Lower lobe of right lung (tissue), 2 donors: ENCODE measurements around the gene NAA25. TPM values are rescaled to one million over a fixed set of nuclear protein-coding genes. Genes with fewer than 3 reads are reported as not detected.
A peak's percentile ranks its signal among the peaks of the same experiment; 100 is the strongest.

Source experiments
- ATAC-seq, 2 donors: fragments of 200-7000 bp; cut with Tn5 transposase; one replicate each; pipeline ENCODE4 v1.9.1; 2020 to 2022; ENCODE audit warnings: mild to moderate bottlenecking in 2 of 2, moderate library complexity in 2 of 2
- DNase-seq: peaks from one replicate; pipeline ENCODE4 v3.0.0-alpha.2; 2020
- H3K27ac ChIP-seq: fragments of 200-600 bp; one replicate; pipeline ENCODE4 v1.8.0; 2022
- H3K27me3 ChIP-seq: fragments of 200-600 bp; one replicate; pipeline ENCODE4 v1.8.0; 2022; ENCODE audit warnings: low read depth
- H3K36me3 ChIP-seq: fragments of 200-600 bp; one replicate; pipeline ENCODE4 v1.8.0; 2022; ENCODE audit warnings: mild to moderate bottlenecking
- H3K4me1 ChIP-seq: fragments of 200-600 bp; one replicate; pipeline ENCODE4 v1.8.0; 2022
- H3K4me3 ChIP-seq: fragments of 200-600 bp; one replicate; pipeline ENCODE4 v1.8.0; 2022; ENCODE audit warnings: mild to moderate bottlenecking
- H3K9me3 ChIP-seq: fragments of 200-600 bp; one replicate; pipeline ENCODE4 v1.8.0; 2022
- intact Hi-C: fragments of 100-400 bp; cut with DNase I; formaldehyde crosslinking; loops from one replicate; pipeline ENCODE4 v1.11.0; 2022
- total RNA-seq: library from RNA; stranded (reverse); fragmentation: NEBNext Ultra II Directional; extraction: Animal tissue kit (Norgen Biotek cat#: 25700); gene quantifications from one replicate; pipeline ENCODE4 v1.2.1, GENCODE V29; 2021
- TF ChIP-seq, protein P1 (sequence below): fragments of 200-600 bp; IDR thresholded peaks from one replicate; pipeline ENCODE4 v1.8.0; 2022; ENCODE audit warnings: antibody characterized with exemption, mild to moderate bottlenecking
- donor health status: DM: no; HTN: yes; CAD: no; lungs with severe emphysema.

The NAA25 gene
- total RNA-seq, 1 donor from 2014 or later: 24.7 TPM

DNA sequence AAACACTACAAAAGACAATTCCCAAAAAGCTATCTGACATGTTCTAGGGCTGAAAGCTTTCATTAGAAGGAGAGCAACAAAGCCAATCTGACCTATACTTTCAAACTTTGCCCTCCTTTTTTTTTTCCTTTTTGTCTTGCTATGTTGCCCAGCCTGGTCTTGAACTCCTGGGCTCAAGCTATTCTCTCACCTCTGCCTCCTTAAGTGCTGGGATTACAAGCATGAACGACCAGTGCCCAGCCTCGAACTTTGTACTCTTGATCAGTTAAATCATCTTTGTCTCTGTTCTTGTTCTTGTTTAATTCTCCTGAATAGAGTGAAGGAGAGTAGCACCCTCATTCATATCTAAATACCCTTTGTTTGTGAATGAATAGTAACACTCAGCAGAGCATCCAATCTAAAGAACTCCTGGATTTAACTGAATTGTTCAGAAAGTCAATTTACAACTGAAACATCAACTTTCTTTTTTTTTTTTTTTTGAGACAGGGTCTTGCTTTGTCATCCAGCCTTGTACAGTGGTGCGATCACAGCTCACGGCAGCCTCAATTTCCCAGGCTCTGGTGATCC lies 73.3 kb downstream of the NAA25 start:
- Histone ChIP-seq H3K4me3 (no peak overlapping the region), H3K4me1 (no peaks in the 10 kb centered on the region), H3K36me3 (peaks cover 92% of the 10 kb centered on the region), H3K27me3 (no peaks in the 10 kb centered on the region), H3K9me3 (no peaks in the 10 kb centered on the region), H3K27ac (no peak overlapping the region)
- intact Hi-C loops: no loop called here
- TF ChIP-seq, protein P1, sequence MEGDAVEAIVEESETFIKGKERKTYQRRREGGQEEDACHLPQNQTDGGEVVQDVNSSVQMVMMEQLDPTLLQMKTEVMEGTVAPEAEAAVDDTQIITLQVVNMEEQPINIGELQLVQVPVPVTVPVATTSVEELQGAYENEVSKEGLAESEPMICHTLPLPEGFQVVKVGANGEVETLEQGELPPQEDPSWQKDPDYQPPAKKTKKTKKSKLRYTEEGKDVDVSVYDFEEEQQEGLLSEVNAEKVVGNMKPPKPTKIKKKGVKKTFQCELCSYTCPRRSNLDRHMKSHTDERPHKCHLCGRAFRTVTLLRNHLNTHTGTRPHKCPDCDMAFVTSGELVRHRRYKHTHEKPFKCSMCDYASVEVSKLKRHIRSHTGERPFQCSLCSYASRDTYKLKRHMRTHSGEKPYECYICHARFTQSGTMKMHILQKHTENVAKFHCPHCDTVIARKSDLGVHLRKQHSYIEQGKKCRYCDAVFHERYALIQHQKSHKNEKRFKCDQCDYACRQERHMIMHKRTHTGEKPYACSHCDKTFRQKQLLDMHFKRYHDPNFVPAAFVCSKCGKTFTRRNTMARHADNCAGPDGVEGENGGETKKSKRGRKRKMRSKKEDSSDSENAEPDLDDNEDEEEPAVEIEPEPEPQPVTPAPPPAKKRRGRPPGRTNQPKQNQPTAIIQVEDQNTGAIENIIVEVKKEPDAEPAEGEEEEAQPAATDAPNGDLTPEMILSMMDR: no peak
- no peak for DNase-seq
- ATAC-seq: no peak

DNA sequence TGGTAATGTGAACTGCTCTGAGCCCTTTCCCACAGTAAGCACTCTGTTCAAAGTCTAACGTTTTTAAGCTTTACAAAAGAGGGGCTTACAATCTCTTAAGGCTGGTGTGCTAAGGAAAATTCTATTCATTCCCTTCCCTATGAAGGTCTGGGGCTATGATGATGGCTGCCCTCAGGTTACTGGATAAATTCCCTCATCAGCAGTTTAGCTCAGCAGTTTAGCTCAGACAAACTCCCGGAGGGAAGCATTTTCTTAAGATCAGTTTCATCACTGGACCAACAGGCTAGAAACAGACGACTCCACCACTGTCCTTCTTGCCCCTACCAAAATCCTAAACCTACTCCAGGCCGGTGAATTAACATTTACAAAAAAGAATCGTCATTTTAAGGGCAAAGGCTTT lies 76.3 kb downstream of the NAA25 start:
- no peaks in the 10 kb centered on the region for H3K4me1 ChIP-seq
- no peaks in the 10 kb centered on the region for H3K27me3 ChIP-seq
- TF ChIP-seq, protein P1: no peak
- no peak for DNase-seq
- peaks cover 87% of the 10 kb centered on the region for H3K36me3 ChIP-seq
- H3K4me3 ChIP-seq: no peak overlapping the region
- ATAC-seq: no peak
- H3K9me3 ChIP-seq: no peaks in the 10 kb centered on the region
- intact Hi-C loops: no loop called here
- no peak overlapping the region for H3K27ac ChIP-seq

DNA sequence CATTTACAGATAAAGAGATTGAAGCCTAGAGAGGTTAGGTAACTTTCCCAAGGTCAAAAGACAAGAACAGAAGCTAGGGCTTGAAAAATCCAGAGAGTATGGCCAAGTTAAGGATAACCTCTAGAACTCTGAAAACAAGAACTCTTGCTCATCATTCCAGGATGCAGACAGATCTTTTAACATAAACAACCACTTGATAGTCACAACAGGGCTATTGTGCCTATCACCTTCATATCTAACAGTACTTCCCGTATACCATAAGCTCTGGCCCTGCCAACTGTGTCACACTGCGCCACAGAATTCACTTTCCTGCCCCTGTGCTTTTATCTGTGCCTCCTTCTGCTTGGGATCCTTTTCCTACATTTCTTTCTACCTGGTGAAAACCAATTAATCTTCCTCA lies 77.1 kb downstream of the NAA25 start:
- TF ChIP-seq, protein P1: no peak
- H3K27ac ChIP-seq: no peak overlapping the region
- no peaks in the 10 kb centered on the region for H3K4me1 ChIP-seq
- intact Hi-C loops: no loop called here
- no peaks in the 10 kb centered on the region for H3K9me3 ChIP-seq
- DNase-seq: no peak
- no peaks in the 10 kb centered on the region for H3K27me3 ChIP-seq
- peaks cover 84% of the 10 kb centered on the region for H3K36me3 ChIP-seq
- H3K4me3 ChIP-seq: no peak overlapping the region
- no peak for ATAC-seq

DNA sequence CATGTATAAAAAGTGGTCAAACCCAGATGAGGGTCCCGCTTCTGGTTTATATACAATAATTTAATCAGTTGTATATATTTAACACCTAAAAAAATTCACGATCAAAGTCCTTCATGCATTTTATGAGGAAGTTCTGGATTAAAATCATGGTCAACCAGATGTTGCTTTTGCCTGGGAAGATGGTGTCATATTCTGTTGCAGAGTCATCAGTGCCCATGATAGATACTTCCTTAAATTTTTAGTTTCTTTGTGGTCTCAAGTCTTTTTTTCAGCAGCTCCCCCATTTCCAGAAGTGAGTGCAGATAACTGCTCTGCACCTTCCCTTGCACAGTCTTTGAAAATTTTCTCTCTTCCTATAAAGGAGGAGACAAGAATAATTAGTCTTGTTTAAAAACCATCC lies 79.3 kb downstream of the NAA25 start:
- intact Hi-C loops: no loop called here
- TF ChIP-seq, protein P1: no peak

DNA sequence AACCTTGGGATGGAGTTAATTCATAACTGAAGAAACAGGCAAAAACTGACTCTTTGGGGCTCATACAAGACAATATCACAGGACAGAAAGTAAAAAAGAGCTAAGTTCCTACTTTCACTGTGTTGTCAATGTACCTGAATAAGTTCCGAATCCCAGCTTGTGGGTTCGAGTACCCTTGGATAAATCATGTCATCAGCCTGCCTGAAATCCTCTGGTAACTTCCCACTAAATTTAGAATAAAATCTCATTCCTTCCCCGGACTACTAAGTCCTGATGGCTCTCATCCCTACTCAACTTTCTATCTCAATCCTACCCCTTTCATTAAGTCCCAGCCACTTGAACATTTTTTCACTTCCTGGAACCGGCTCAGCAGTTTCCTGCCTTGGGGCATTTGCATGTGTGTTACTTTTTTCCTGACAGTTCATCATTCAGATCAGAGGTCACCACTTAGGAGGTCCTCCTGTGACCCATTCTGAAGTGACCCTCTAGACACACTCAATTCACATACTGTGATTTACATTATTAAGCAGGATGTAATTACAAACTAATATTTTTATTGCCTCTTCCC lies 82.7 kb downstream of the NAA25 start:
- peaks cover 8% of the 10 kb centered on the region for H3K4me1 ChIP-seq
- intact Hi-C loops: no loop called here
- H3K27me3 ChIP-seq: no peaks in the 10 kb centered on the region
- ATAC-seq (peak in 1 of 2 donors; percentile 13), DNase-seq (no peak)
- no peak overlapping the region for H3K4me3 ChIP-seq
- TF ChIP-seq, protein P1: no peak
- H3K27ac ChIP-seq: no peak overlapping the region
- H3K36me3 ChIP-seq: peaks cover 76% of the 10 kb centered on the region
- H3K9me3 ChIP-seq: no peaks in the 10 kb centered on the region

More for the DNA sequence above, 79.3 kb downstream of the NAA25 start:
- Histone ChIP-seq H3K9me3 (no peaks in the 10 kb centered on the region), H3K4me3 (no peak overlapping the region), H3K36me3 (peaks cover 71% of the 10 kb centered on the region), H3K4me1 (peaks cover 8% of the 10 kb centered on the region), H3K27ac (no peak overlapping the region), H3K27me3 (no peaks in the 10 kb centered on the region)
- DNase-seq: no peak
- no peak for ATAC-seq
